ENCODE results near the gene MEIOB.

GRCh38 chr16:1800701-1801100 lies 71.3 kb downstream of the MEIOB start:
- TF ChIP-seq POLR2A (IDR thresholded peaks at IDR 0.05; ENCODE audit: low read length) (no peak), GATA1 (IDR thresholded peaks at IDR 0.05; ENCODE audit: low read depth, low read length) (no peak)

Data from erythroblast (primary cell).